Uterus (tissue), 4 donors: ENCODE measurements around the gene GRIK1. TPM values are rescaled to one million over a fixed set of nuclear protein-coding genes. Genes with fewer than 3 reads are reported as not detected.

Experiments used
- DNase-seq, 2 donors: peaks; one replicate each; pipeline ENCODE4 v3.0.0-alpha.2; 2019 to 2020
- H3K27ac ChIP-seq, 2 donors: fragments of 200-600 bp; sonication (generic); 1 replicate in 1 of 2; 2 replicates in 1 of 2; pipeline ENCODE4 v1.5.1; 2016 to 2018
- H3K27me3 ChIP-seq, 2 donors: fragments of 200-600 bp; sonication (generic); one replicate each; pipeline ENCODE4 v1.5.1; 2018 to 2019; ENCODE audit warnings: control low read depth in 1 of 2
- H3K36me3 ChIP-seq, 2 donors: fragments of 200-600 bp; sonication (generic); one replicate each; pipeline ENCODE4 v1.5.1; 2019; ENCODE audit warnings: control low read depth in 1 of 2
- H3K4me1 ChIP-seq, 2 donors: fragments of 200-600 bp; sonication (generic); one replicate each; pipeline ENCODE4 v1.5.1; 2018 to 2019; ENCODE audit warnings: control low read depth in 1 of 2
- H3K4me3 ChIP-seq, 2 donors: fragments of 200-600 bp; sonication (generic); 1 replicate in 1 of 2; 2 replicates in 1 of 2; pipeline ENCODE4 v1.5.1; 2018 to 2019; ENCODE audit warnings: mild to moderate bottlenecking in 1 of 2
- H3K9me3 ChIP-seq, 2 donors: fragments of 200-600 bp; sonication (generic); one replicate each; pipeline ENCODE4 v1.5.1; 2019; ENCODE audit warnings: control low read depth in 1 of 2
- CTCF ChIP-seq, 4 experiments: fragments of 200-600 bp in 2 of 4; fragments of 450-650 bp in 2 of 4; sonication (generic) in 2 of 4; IDR thresholded peaks; one replicate each; pipeline ENCODE4 v1.5.1; 2016 to 2019; ENCODE audit warnings: antibody characterized with exemption in 4 of 4, mild to moderate bottlenecking in 2 of 4, moderate library complexity in 1 of 4
- POLR2A ChIP-seq, 2 donors: fragments of 450-650 bp; IDR thresholded peaks; one replicate each; pipeline ENCODE4 v1.6.1; 2016; ENCODE audit warnings: antibody characterized with exemption in 2 of 2, mild to moderate bottlenecking in 1 of 2, moderate library complexity in 1 of 2
- intact Hi-C: fragments of 100-400 bp; cut with DNase I; formaldehyde crosslinking; loops from one replicate; pipeline ENCODE4 v1.15.1; 2023; ENCODE audit warnings: low total_unique reads
- total RNA-seq, 4 donors: library from RNA; depleted of rRNA in 3 of 4; stranded (reverse); fragments of >200 nt in 3 of 4; gene quantifications; one replicate each; pipeline versions ENCODE4 v1.1.0 to v1.2.4, GENCODE V29; 2014 to 2023
- donor health status: DM: yes; HTN: yes; CAD: no.

The GRIK1 gene
- total RNA-seq, 4 donors from 2014 or later, result 0.12 to 4.1 TPM; not detected in 2

- DNase-seq, result no peak
- no peaks in the 10 kb centered on the region for H3K4me1 ChIP-seq
- H3K27me3 ChIP-seq, result no peaks in the 10 kb centered on the region
- TF ChIP-seq CTCF (IDR thresholded peaks at IDR 0.05) (no peak), POLR2A (IDR thresholded peaks at IDR 0.05) (no peak)
- no peaks in the 10 kb centered on the region for H3K36me3 ChIP-seq
- no peak overlapping the region for H3K27ac ChIP-seq
- intact Hi-C loops, result no loop called here
- no peaks in the 10 kb centered on the region for H3K9me3 ChIP-seq
- H3K4me3 ChIP-seq, result no peak overlapping the region
These were observed 261.2 kb downstream of the GRIK1 start for GRCh38 chr21:29678626-29679025.

GRCh38 chr21:29677326-29677725, 262.5 kb downstream of the GRIK1 start:
- no peaks in the 10 kb centered on the region for H3K4me1 ChIP-seq
- H3K9me3 ChIP-seq, result no peaks in the 10 kb centered on the region
- H3K27ac ChIP-seq, result no peak overlapping the region
- no peaks in the 10 kb centered on the region for H3K27me3 ChIP-seq
- TF ChIP-seq POLR2A (IDR thresholded peaks at IDR 0.05) (no peak), CTCF (IDR thresholded peaks at IDR 0.05) (no peak)
- intact Hi-C loops, result no loop called here
- no peaks in the 10 kb centered on the region for H3K36me3 ChIP-seq
- no peak for DNase-seq
- H3K4me3 ChIP-seq, result no peak overlapping the region

- no peaks in the 10 kb centered on the region for H3K4me1 ChIP-seq
- no peaks in the 10 kb centered on the region for H3K27me3 ChIP-seq
- no peaks in the 10 kb centered on the region for H3K36me3 ChIP-seq
- DNase-seq, result no peak
- H3K9me3 ChIP-seq, result no peaks in the 10 kb centered on the region
- no peak for TF ChIP-seq POLR2A (IDR thresholded peaks at IDR 0.05)
- no peak for TF ChIP-seq CTCF (IDR thresholded peaks at IDR 0.05)
- no peak overlapping the region for H3K4me3 ChIP-seq
- intact Hi-C loops, result no loop called here
- no peak overlapping the region for H3K27ac ChIP-seq
These were observed 263.4 kb downstream of the GRIK1 start for GRCh38 chr21:29676395-29676794.

GRCh38 chr21:29675451-29675850, 264.3 kb downstream of the GRIK1 start:
- no peaks in the 10 kb centered on the region for H3K4me1 ChIP-seq
- intact Hi-C loops, result no loop called here
- H3K4me3 ChIP-seq, result no peak overlapping the region
- no peaks in the 10 kb centered on the region for H3K27me3 ChIP-seq
- no peak for TF ChIP-seq CTCF (IDR thresholded peaks at IDR 0.05)
- TF ChIP-seq POLR2A (IDR thresholded peaks at IDR 0.05), result no peak
- no peaks in the 10 kb centered on the region for H3K9me3 ChIP-seq
- H3K36me3 ChIP-seq, result no peaks in the 10 kb centered on the region
- no peak for DNase-seq
- no peak overlapping the region for H3K27ac ChIP-seq

- no peaks in the 10 kb centered on the region for H3K36me3 ChIP-seq
- no peaks in the 10 kb centered on the region for H3K4me1 ChIP-seq
- TF ChIP-seq CTCF (IDR thresholded peaks at IDR 0.05), result no peak
- TF ChIP-seq POLR2A (IDR thresholded peaks at IDR 0.05), result no peak
- DNase-seq, result no peak
- no peaks in the 10 kb centered on the region for H3K9me3 ChIP-seq
- intact Hi-C loops, result no loop called here
- H3K27me3 ChIP-seq, result no peaks in the 10 kb centered on the region
- no peak overlapping the region for H3K27ac ChIP-seq
- H3K4me3 ChIP-seq, result no peak overlapping the region
These were observed 265.5 kb downstream of the GRIK1 start for GRCh38 chr21:29674343-29674742.
